ACHN (cell line): ENCODE data around the gene RNU6-7.

Experiments
- DNase-seq: peaks from one replicate; pipeline ENCODE4 v3.0.0-alpha.2; 2015
- in situ Hi-C: cut with HindIII; loops from 2 replicates; pipeline ENCODE4 v1.10.0; 2017; ENCODE audit warnings: low sequenced_read_pairs, low pct_ligation_motif_present, low pct_unique_long_range_greater_than_20kb

RNU6-7 gene

DNA sequence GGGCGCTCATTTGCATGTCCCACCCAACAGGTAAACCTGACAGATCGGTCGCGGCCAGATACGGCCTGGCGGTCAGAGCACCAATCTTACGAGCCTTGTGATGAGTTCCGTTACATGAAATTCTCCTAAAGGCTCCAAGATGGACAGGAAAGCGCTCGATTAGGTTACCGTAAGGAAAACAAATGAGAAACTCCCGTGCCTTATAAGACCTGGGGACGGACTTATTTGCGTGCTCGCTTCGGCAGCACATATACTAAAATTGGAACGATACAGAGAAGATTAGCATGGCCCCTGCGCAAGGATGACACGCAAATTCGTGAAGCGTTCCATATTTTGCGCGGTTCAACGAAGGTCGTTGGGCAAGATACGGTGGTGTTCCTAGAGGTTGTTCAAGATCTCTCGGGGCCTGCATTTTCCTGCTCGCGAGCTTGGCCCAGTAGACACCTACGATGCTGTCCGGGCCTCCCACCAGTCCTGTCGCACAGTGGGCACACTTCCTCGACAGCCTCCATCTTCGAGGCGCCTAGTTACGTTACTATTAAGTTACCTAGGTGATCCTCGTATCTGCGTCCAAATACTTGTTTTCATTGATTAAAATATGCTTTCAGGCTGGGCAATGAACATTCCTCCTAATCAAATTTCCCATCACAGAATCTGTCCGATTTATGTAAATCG is at the start of gene RNU6-7:
Gene RNU6-7, plus strand, starts transcription at position 230 of the 675 bp plus-strand sequence.
- DNase-seq: no peak
- in situ Hi-C loops: no loop called here

DNA sequence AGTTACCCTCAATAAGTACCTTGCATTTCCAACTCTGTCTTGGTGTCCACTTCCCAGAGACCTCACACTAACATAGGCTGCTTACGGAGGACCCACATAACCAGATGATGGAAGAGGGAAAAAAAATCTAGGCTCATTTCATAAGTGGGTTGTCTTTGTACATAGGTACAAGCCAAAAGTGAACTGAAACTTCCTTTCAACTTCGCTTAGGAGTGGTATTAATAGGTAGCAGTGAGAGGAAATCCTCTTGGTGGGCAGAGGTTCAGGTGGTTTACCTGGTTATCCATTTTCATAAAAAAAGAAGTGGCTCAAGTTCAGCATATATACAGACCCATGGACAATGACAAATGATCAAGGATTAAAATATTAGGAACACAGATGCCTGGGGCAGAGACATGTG is 35.8 kb upstream of the RNU6-7 start:
- in situ Hi-C loops: no loop called here
- no peak for DNase-seq

DNA sequence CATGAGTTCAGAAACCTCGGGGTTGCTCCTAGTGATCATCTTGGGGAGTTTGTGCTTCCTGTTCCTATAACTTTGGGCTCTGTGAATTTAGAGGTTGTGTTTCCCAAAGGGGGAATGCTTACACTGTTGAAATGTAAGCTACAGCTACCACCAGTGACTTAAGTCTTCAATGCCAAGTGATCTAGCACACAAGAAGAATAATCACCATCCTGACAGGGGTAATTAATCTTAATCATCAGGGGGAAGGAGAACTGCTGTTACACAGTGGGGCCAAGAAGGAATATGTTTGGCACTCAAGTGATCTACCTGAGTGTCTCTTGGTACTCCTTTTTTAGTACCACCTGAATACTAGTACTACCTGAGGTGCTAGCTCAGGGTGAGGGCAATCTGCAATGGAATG is 34.9 kb upstream of the RNU6-7 start:
- in situ Hi-C loops: no loop called here
- no peak for DNase-seq

DNA sequence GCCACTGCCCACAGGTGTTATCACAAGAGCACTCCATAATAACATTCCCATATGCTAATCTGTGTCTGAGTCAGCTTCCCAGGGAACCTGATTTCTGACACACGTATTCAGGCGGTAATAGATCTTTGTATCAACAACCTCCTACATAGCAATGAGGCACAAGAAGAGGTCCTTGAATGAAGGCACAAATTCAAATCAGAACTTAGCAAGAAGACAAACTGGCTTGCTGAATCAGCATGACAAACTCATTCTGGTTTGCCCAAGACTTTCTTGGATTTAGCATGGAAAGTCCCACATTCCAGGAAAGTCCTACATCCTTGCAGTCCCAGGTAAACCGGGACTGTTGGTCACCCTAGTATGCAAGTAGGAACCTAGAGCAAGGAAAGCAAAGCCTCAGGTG is 33.9 kb upstream of the RNU6-7 start:
- no peak for DNase-seq
- in situ Hi-C loops: no loop called here

DNA sequence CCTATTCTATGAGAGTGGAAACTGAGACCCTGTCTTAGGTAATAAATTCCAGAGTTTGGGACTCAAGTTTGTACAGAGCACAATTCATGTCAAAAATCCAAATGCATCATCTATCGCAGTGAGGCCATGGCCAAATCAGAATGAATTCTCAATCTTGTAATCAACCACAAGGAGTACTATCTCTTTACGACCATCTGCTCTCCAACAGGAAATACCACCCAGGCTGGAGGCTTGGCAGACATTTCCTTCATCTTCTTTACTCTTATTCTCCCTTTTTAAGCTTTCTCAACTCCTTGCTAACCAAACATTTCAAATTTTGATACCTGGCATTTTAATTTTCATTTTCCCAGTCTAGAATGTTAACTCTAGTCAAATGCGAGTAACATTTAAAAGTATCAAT is 32.7 kb upstream of the RNU6-7 start:
- in situ Hi-C loops: no loop called here
- DNase-seq: no peak

DNA sequence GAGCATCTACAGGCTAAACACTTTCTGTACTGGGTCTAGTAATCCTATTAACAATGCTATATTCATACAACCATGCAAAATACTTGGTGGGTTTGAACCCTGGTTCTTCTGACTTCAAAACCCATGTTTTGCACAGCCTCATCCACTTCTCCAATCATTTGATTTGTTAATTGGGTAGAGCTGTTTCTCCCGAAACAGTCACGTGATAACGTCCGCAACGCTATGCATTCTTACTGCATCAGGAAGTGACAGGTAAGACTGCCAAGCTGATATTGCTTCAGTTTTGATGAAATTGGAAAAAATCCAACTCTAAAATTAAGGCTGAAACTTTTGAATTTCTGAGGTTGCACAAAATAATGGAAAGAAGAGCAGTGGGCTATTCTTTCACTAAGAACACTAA is 30.4 kb upstream of the RNU6-7 start:
- in situ Hi-C loops: no loop called here
- DNase-seq: no peak

DNA sequence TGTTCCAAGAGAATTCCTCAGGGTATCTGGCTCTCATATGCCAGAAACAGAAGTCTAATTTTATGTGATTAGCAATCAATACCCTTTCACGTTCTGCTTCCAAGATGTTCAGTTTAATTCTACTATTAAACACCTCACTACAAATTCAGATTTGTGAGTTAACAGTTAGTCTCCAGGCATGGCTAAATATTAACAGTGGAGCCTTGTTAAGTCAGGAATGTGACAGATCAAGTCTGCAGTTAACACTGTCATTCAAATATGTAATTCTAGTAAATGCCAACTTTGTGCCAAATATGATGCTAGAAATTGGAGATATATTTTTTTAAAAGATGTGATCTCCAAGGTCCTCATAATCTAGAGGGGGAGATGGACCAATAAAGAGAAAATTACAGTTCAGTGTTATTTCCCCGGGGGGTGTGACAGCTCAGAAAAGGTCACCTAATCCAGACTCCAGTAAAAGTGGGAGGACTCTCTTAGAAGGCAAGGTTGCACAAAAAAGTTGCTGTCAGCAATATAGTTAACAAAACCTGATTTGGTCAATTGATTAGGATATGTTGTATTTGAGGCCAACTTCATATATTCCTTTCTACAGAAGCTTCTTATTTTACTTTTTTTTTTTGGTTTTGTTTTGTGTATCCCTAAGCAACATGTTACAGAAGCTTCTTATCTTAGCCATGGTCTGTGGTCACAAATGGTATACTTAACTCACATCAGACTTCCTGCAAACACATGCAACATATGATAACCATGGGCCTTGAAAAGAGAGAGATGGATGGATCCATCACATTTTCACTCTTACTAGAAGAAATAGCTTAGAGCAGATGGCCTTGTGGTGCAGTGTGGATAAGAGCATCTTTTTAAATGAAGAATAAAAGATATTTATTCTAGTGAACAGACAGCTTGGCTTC is 18.4 kb upstream of the RNU6-7 start:
- no peak for DNase-seq
- in situ Hi-C loops: no loop called here

DNA sequence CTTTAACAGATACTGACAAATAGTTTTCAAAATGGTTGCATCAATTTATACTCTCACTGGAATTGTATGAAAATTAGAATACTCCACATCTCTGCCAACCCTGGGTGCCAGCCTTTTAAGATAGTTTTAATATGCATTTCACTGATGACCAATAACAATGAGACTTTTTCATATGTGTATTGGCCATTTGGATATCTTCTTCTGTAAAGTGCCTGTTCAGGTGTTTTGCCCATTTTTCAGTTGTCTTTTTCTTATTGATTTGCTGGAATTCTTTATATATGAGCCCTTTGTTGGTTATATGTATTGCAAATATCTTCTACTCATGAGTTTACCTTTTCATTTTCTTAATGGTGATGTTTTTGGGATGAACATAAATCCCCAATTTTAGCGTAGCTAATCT is 16.7 kb upstream of the RNU6-7 start:
- DNase-seq: no peak
- in situ Hi-C loops: no loop called here

DNA sequence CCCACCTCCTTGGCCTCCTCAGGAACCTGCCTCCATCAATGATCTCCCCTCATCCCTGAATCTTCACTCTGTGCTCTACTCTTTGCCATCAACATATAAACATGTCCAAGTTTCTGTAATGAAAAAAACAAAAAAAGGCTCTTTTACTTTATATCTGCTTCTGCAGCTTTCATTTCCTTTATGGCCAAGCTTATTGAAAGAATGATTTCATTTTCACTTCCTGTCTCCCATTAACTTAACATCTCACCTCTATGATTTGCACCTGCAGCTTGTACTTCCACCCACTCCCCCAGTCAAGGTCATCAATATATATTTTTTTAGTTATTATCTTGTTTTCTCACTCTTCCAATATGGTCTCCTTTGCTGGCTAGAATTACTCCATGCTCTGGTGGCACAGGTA is 15.6 kb upstream of the RNU6-7 start:
- DNase-seq: no peak
- in situ Hi-C loops: no loop called here

DNA sequence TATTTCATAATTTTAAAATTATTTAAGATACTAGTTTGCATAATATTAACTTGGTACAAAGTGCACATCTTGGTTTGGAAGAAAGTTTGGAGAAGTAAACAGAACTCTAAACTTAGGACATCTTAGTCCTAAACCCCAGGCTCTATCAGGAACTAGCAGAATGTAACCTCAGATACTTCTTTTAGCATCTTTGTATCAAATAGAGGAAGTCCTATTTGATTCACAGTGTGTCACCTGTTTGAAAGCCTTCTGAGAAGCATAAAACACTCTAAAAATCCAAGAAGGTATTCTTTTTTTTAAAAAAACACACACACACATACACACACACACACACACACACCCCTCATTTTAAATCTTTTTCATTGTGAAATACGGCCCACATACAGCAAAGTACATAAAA is 12.0 kb upstream of the RNU6-7 start:
- in situ Hi-C loops: no loop called here

DNA sequence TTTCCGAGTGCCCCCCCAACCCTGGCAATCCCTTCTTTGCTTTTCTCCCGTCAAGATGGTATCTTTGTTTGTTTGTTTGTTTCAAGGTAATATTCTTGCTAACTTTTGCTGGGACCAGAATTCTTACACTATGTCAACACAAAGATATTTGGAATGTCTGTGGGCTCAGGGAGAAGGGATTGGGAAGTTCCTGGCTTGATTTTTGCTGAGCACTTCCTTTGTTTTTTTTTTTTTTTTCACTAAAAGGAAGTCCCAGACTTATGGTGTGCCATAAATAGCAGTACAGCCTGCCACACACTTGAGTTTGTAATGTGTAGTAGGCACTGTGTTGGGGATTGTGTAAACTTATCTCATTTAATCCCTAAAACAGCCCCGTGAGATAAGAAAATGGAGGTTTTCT is 11.2 kb upstream of the RNU6-7 start:
- in situ Hi-C loops: no loop called here
- no peak for DNase-seq

More for the DNA sequence above, 12.0 kb upstream of the RNU6-7 start:
- no peak for DNase-seq

DNA sequence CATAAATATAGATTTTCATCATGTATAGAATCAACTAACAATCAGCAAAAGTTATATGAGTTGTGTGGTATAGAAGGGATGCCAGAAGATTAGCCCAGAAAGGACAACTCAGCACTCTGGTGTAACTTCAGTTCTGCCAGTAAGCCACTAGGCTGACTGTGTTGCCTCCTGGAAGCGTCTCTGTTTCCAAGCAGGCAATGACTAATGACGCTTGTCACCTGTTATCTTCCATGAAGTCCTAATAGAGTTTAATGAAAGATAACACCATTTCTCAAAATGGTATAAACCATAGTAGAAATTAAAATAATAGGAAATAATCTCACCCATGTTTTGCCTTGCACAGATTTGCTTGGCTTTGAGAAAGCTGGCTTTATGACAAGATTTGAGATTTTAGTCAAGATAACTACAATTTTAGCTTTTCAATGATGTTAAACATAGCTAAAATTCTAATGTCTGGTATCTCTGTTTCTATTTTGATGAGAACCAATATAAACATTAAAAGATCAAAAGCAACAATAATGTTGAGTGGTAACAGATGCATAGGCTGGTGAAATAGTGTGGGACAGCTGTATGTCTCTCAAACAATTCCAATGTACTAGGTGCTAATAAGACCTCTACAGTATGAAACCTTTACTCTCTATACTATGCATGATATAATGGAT is 9.0 kb upstream of the RNU6-7 start:
- in situ Hi-C loops: no loop called here
- no peak for DNase-seq

DNA sequence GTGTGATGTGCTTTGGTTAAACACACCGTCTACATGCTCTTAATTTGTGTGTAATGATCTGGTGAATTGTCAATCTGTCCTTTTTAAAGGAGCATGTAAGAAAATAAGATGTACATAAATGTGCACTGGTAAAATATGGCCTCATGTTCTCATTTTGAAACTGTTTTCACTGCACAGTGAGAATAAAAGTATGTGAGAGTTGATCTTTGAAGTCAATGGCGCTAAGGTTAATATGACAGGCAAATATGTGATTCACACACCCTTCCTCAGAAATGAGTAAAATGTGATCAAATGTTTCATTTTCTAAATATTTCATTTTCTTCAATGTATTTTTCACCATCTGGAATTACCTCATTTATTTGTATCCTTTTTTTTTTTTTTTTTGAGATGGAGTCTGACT is 8.3 kb upstream of the RNU6-7 start:
- in situ Hi-C loops: no loop called here
- DNase-seq: no peak

DNA sequence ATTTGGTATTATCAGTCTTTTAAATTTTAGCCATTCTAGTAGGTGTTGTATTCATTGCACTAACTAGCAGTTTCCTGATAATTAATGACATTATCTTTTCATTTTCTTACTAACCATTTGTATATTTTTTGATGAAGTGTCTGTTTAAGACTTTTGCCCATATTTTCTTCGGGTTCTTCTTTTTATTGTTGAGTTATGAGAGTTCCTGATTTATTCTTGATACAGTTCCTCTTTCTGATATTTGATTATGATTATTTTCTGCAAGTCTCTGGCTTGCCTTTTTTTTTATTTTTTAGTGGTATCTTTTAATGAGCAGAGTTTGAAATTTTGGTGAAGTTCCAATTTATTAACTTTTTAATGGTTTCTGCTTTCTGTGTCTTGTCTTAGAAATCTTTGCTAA is 6.2 kb upstream of the RNU6-7 start:
- in situ Hi-C loops: no loop called here

DNA sequence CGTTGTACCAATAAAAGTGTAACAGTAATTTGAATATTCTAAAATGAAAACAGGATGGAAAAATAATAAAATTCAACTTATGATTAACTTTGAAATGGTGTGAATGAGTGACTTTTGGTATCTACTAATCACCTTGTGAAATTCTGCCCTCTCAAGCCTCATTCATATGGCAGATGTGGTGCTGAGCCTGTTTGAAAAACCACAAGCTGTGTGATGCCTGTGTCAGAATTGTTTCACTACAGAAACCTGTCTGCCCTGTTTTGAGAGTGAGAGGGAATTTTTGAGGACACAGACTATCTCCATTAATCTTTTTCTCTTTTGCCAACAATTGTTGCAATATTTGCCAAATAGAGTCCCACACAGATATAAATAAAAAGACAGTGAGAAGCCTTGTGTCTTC is 3.9 kb upstream of the RNU6-7 start:
- no peak for DNase-seq
- in situ Hi-C loops: no loop called here

More for the DNA sequence above, 6.2 kb upstream of the RNU6-7 start:
- DNase-seq: no peak

DNA sequence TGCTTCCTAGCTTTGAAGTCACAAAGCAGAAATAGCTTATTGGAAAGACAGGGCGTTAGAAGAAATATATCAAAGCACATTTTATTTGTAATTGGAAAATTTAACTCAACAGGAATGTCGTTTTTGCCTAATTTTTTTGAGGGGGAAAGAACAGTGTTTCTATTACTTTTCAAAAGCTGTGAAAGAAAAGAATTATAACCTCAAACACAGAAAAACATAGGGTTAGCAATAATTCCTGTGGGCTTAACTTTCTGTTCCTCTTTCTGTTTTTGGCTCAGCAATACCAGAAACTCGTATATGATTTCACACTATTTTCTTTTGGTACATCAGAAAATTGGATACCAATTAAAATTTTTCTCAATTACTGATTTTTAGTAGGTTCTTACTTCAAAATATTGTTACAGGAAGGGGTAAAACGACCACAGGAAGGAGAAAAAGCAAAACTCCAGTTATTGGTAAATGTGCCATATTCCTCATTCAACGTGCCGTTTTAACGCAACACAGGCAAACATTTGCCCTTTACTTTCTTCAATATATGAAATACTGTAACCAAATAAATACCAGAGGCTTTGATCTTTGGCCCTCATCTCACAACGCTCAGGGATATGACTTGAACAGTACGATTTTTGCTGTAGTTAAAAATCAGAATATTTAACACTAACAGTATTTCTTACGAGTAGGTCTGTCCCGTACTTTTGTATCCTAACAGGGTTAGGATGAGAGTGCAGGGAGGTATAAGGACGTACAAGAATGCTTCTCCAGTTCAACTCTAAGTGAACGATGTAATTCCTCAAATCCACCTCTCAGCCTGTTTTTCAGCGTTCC is 1.3 kb upstream of the RNU6-7 start:
- DNase-seq: no peak
- in situ Hi-C loops: no loop called here

DNA sequence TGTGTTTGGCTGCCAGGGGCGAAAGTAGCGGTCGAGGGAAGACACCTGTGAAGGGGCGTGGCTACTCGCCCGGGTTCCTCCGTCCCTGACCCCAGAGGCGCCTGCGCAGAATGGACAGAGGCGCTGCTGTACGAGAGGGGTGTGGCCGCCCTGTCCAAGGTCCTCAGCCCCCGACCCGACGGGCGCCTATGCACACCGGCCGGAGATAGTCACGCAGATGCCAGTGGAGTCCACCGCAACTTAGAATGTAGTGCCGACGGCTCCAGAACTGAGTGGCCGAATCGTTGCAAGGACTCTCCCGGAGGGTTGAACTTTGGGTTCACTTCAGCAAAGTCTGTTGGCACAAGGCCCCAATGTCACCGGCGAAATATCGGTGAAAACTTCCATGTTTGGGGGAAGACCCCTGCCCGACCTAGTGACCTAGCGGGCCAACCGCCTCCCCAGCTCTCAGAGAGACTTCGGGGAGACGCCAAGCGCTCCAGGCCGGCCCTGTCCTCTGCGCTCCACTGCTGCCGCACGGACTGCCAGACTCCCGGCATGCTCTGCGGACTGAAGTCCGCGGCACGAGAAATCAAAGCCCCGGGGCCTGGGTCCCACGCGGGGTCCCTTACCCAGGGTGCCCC is 541 bp upstream of the RNU6-7 start:
- in situ Hi-C loops: no loop called here
- peak; percentile 84 for DNase-seq

DNA sequence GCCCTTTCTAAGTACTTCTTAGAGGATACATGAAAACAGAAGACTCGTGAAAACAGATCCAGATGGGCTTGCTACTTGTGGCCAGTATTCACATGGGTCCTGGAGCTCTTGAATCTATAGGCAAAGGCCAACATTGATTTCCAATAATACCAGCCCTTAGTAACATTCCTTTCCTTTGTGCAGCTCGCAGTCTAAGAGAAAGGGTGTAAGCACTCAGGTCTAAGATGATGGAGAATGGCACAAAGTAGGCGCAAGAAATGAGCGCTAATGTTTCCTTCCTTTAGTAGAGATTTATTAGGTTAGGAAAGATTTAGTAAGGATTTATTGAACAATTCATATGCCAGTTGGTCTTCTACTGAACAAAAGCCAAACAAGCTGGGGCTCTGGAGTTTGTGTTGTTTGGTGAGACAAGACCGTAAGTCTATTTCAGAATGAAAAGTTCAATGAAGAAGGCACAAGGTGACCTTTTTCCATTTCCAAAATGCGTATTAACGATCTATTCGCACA is 699 bp downstream of the RNU6-7 start:
- in situ Hi-C loops: no loop called here
- peak; percentile 35 for DNase-seq
